Endothelial cell of umbilical vein (primary cell): ENCODE results near the gene GRID2. TPM values are rescaled to one million over a fixed set of nuclear protein-coding genes. Genes with fewer than 3 reads are reported as not detected.

Source experiments
- BruUV-seq: library from RNA; stranded (reverse); fragments of 400-500 nt; replicated peaks from 2 replicates; lab custom pipeline; 2021; lab: Mats Ljungman, UMichigan
- CTCF ChIA-PET: fragments of 300-600, 350-600 bp; sonication (Branson Sonifier 250); formaldehyde crosslinking; loops from one replicate; lab custom pipeline; 2021; ENCODE audit warnings: antibody characterized with exemption, inconsistent platforms; lab: Charles Lee
- POLR2A ChIA-PET: fragments of 300-600, 350-600 bp; sonication (Branson Sonifier 250); formaldehyde crosslinking; loops from one replicate; lab custom pipeline; 2021; ENCODE audit warnings: antibody characterized with exemption, inconsistent platforms; lab: Charles Lee
- DNase-seq: peaks from one replicate; pipeline ENCODE4 v3.0.0-alpha.2; 2011; ENCODE audit warnings: low read depth, low spot score
- FAIRE-seq: peaks from 2 replicates; lab custom pipeline; 2011; peaks lifted over from hg19 to GRCh38; lab: Jason Lieb, UNC
- H2AFZ ChIP-seq: 2 replicates; pipeline ENCODE4 v1.6.0; 2012; ENCODE audit warnings: low read depth, low read length, control low read depth, inconsistent platforms
- H3K27ac ChIP-seq: 2 replicates; pipeline ENCODE4 v1.5.1; 2011; ENCODE audit warnings: low read depth, mild to moderate bottlenecking, control low read depth, low read length, moderate library complexity; ENCODE audit not compliant: insufficient read depth
- H3K27me3 ChIP-seq, 2 experiments: 2 replicates each; pipeline versions ENCODE4 v1.6.0 to v1.6.1; 2011; ENCODE audit warnings: low read length in 2 of 2, mixed read lengths in 1 of 2; ENCODE audit not compliant: control insufficient read depth in 2 of 2, insufficient read depth in 2 of 2
- H3K36me3 ChIP-seq, 2 experiments: 2 replicates in 1 of 2; 3 replicates in 1 of 2; pipeline ENCODE4 v1.5.1; 2011; ENCODE audit warnings: low read length in 2 of 2, mild to moderate bottlenecking in 1 of 2, moderate library complexity in 1 of 2; ENCODE audit not compliant: control insufficient read depth in 2 of 2, insufficient read depth in 2 of 2; ENCODE audit errors: extremely low read depth in 1 of 2
- H3K4me1 ChIP-seq: 3 replicates; pipeline ENCODE4 v1.5.1; 2011; ENCODE audit warnings: mild to moderate bottlenecking, low read length; ENCODE audit not compliant: control insufficient read depth, insufficient read depth; ENCODE audit errors: extremely low read depth
- H3K4me2 ChIP-seq: 2 replicates; pipeline ENCODE4 v1.6.1; 2011; ENCODE audit warnings: low read length, control low read depth, mixed read lengths; ENCODE audit not compliant: insufficient read depth
- H3K4me3 ChIP-seq, 3 experiments: fragments of 200-600 bp in 1 of 3; sonication (generic), shearing (Covaris generic) in 1 of 3; replicated peaks in 1 of 3; 2 replicates each; pipeline ENCODE4 v1.5.1; 2011 to 2016; ENCODE audit warnings: control low read depth in 3 of 3, low read length in 3 of 3, mild to moderate bottlenecking in 2 of 3, inconsistent platforms in 1 of 3, low read depth in 1 of 3, moderate library complexity in 1 of 3; ENCODE audit not compliant: insufficient read depth in 1 of 3
- H3K79me2 ChIP-seq: 2 replicates; pipeline ENCODE4 v1.6.0; 2012; ENCODE audit warnings: low read length, inconsistent platforms; ENCODE audit not compliant: control insufficient read depth, insufficient read depth
- H3K9ac ChIP-seq: replicated peaks from 2 replicates; pipeline ENCODE3; 2011; ENCODE audit warnings: low read length, control low read depth; ENCODE audit not compliant: insufficient read depth; ENCODE audit errors: extremely low read depth
- H3K9me1 ChIP-seq: replicated peaks from 3 replicates; pipeline ENCODE4 v1.6.0; 2011; ENCODE audit warnings: mild to moderate bottlenecking, low read length; ENCODE audit not compliant: control insufficient read depth, insufficient read depth; ENCODE audit errors: extremely low read depth
- H3K9me3 ChIP-seq: replicated peaks from 2 replicates; pipeline ENCODE4 v1.5.1; 2012; ENCODE audit warnings: low read length, inconsistent platforms; ENCODE audit not compliant: control insufficient read depth, insufficient read depth
- H4K20me1 ChIP-seq: replicated peaks from 2 replicates; pipeline ENCODE3; 2011; ENCODE audit warnings: mild to moderate bottlenecking, low read length; ENCODE audit not compliant: control insufficient read depth, insufficient read depth; ENCODE audit errors: extremely low read depth
- EZH2 ChIP-seq: IDR thresholded peaks from 2 replicates; pipeline ENCODE4 v1.6.1; 2012; ENCODE audit warnings: borderline replicate concordance, low read depth, mild to moderate bottlenecking, moderate library complexity, low read length, inconsistent platforms; ENCODE audit not compliant: severe bottlenecking
- FOS ChIP-seq: IDR thresholded peaks from 2 replicates; pipeline ENCODE4 v1.6.1; 2011; ENCODE audit warnings: mild to moderate bottlenecking, low read length, moderate library complexity, borderline replicate concordance; ENCODE audit not compliant: insufficient read depth
- GATA2 ChIP-seq: IDR thresholded peaks from 2 replicates; pipeline ENCODE4 v1.7.0; 2011; ENCODE audit warnings: low read depth, mild to moderate bottlenecking, moderate library complexity, mixed read lengths, low read length; ENCODE audit not compliant: insufficient read length, insufficient read depth
- JUN ChIP-seq: IDR thresholded peaks from 2 replicates; pipeline ENCODE4 v1.6.1; 2011; ENCODE audit warnings: borderline replicate concordance, low read depth; ENCODE audit not compliant: insufficient read length, insufficient read depth
- MYC ChIP-seq: IDR thresholded peaks from one replicate; pipeline ENCODE4 v1.6.1; 2011; ENCODE audit warnings: mild to moderate bottlenecking, low read depth, low read length
- POLR2A ChIP-seq: IDR thresholded peaks from 2 replicates; pipeline ENCODE4 v1.6.1; 2012; ENCODE audit warnings: low read depth, mild to moderate bottlenecking, control low read depth, low read length
- POLR2AphosphoS5 ChIP-seq: IDR thresholded peaks from 2 replicates; pipeline ENCODE4 v1.6.1; 2012; ENCODE audit warnings: low read depth, mild to moderate bottlenecking, control low read depth, low read length, moderate library complexity; ENCODE audit not compliant: insufficient read depth
- dilution Hi-C: fragments of 300-500 bp; cut with MboI; formaldehyde crosslinking; loops from one replicate; pipeline ENCODE4 v1.15.0; 2019; ENCODE audit warnings: low sequenced_read_pairs; ENCODE audit not compliant: extremely low pct_ligation_motif_present
- intact Hi-C: fragments of 100-400 bp; cut with micrococcal nuclease; formaldehyde crosslinking; loops from one replicate; pipeline ENCODE4 v1.10.0; 2022
- polyA plus RNA-seq, 4 experiments: library from polyadenylated mRNA; depleted of rRNA in 3 of 4; stranded (reverse) in 3 of 4; unstranded in 1 of 4; fragments of >200 nt; gene quantifications; 2 replicates each; pipeline versions ENCODE4 v1.2.1 to v1.2.3, GENCODE V29; 2011 to 2012; ENCODE audit warnings: missing spikeins in 1 of 4
- total RNA-seq: library from RNA; stranded (reverse); gene quantifications from 2 replicates; pipeline ENCODE4 v1.2.3, GENCODE V29; 2021
- TF ChIP-seq, protein P1 (sequence below): IDR thresholded peaks from 2 replicates; pipeline ENCODE4 v1.6.1; 2011; ENCODE audit not compliant: insufficient read depth, insufficient read length
- TF ChIP-seq, protein P2 (sequence below), 2 donors: IDR thresholded peaks; 1 replicate in 1 of 2; 2 replicates in 1 of 2; pipeline ENCODE4 v1.5.1; 2011; ENCODE audit warnings: low read length in 2 of 2, mild to moderate bottlenecking in 2 of 2, moderate library complexity in 2 of 2, control low read depth in 1 of 2, inconsistent platforms in 1 of 2, low read depth in 1 of 2; ENCODE audit not compliant: insufficient read depth in 1 of 2; ENCODE audit errors: extremely low read depth in 1 of 2

Gene GRID2
- total and polyA plus RNA-seq, 2 donors (not counting 3 experiments of a cell fraction or from before 2014, with no cell fraction given): not detected

DNA sequence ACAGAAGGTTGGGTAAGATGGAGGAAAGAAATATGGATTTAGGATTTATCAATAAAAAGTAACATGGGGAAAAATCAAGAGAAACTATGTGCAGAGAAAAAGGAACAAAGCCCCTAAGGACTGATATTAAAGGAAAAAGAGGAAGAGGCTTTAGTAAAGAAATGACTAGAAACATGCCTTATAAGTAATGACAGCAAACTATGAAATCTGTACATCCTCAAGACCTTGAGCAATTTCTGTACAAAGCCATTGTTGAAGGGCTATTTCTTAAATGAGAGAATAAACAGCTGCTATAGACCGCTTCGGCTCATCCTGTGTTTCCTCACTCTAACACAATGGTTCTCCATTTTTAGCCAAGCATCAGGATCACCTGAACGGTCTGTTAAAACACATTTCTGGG, 1344.5 kb downstream of the GRID2 start:
- intact Hi-C loops: no loop called here
- no peak overlapping the region for H3K27ac ChIP-seq
- H3K79me2 ChIP-seq: no peaks in the 10 kb centered on the region
- no peaks in the 10 kb centered on the region for H3K27me3 ChIP-seq
- no peak overlapping the region for H3K4me3 ChIP-seq
- FAIRE-seq (no peak), DNase-seq (no peak)
- no peaks in the 10 kb centered on the region for H4K20me1 ChIP-seq
- no TSS peak for BruUV-seq
- no peak for TF ChIP-seq GATA2
- no peak for TF ChIP-seq JUN
- TF ChIP-seq POLR2A: no peak
- no peak for TF ChIP-seq MYC
- TF ChIP-seq, protein P1, sequence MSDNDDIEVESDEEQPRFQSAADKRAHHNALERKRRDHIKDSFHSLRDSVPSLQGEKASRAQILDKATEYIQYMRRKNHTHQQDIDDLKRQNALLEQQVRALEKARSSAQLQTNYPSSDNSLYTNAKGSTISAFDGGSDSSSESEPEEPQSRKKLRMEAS: no peak
- TF ChIP-seq, protein P2, sequence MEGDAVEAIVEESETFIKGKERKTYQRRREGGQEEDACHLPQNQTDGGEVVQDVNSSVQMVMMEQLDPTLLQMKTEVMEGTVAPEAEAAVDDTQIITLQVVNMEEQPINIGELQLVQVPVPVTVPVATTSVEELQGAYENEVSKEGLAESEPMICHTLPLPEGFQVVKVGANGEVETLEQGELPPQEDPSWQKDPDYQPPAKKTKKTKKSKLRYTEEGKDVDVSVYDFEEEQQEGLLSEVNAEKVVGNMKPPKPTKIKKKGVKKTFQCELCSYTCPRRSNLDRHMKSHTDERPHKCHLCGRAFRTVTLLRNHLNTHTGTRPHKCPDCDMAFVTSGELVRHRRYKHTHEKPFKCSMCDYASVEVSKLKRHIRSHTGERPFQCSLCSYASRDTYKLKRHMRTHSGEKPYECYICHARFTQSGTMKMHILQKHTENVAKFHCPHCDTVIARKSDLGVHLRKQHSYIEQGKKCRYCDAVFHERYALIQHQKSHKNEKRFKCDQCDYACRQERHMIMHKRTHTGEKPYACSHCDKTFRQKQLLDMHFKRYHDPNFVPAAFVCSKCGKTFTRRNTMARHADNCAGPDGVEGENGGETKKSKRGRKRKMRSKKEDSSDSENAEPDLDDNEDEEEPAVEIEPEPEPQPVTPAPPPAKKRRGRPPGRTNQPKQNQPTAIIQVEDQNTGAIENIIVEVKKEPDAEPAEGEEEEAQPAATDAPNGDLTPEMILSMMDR (IDR thresholded peaks at IDR 0.05; ENCODE audit: extremely low read depth in 1 of 2, insufficient read depth in 1 of 2, low read depth in 1 of 2, low read length in 2 of 2): no peak
- TF ChIP-seq POLR2AphosphoS5: no peak
- TF ChIP-seq FOS: no peak
- no peak for TF ChIP-seq EZH2
- no peak overlapping the region for H3K9ac ChIP-seq
- CTCF ChIA-PET: no interaction called here
- H2AFZ ChIP-seq: no peak overlapping the region
- H3K9me1 ChIP-seq: no peaks in the 10 kb centered on the region
- no peak overlapping the region for H3K4me2 ChIP-seq
- no peaks in the 10 kb centered on the region for H3K36me3 ChIP-seq
- POLR2A ChIA-PET: no interaction called here
- dilution Hi-C loops: no loop called here
- no peaks in the 10 kb centered on the region for H3K4me1 ChIP-seq
- H3K9me3 ChIP-seq: no peaks in the 10 kb centered on the region
